ENCODE results near the gene CHRNB4.
"Not testable (repeated sequence)": the region's sequence is repeated elsewhere in the genome, so short reads cannot be mapped to it uniquely, and the experiment has no call there.

Gene CHRNB4

DNA sequence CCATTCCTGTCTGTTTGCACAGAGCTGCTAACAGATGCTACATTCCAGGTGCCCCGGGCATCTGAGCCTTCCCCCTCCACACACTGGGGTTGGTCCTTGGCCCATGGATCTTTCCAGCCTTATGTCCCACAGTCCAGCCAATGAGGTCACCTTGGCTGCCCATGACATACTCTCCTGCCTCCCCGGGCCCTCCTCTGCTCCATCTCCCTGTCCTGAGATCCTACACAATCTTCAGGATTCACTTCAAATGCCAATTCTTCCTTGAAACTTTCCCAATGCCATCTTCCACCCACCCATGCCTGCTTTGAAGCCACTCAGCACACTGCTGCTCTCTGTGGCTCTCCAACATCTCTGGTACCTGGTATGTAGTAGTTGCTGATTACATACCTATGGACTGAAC, 24.5 kb downstream of the CHRNB4 start:
- DNase-seq (ENCODE audit: low spot score) = no peak

DNA sequence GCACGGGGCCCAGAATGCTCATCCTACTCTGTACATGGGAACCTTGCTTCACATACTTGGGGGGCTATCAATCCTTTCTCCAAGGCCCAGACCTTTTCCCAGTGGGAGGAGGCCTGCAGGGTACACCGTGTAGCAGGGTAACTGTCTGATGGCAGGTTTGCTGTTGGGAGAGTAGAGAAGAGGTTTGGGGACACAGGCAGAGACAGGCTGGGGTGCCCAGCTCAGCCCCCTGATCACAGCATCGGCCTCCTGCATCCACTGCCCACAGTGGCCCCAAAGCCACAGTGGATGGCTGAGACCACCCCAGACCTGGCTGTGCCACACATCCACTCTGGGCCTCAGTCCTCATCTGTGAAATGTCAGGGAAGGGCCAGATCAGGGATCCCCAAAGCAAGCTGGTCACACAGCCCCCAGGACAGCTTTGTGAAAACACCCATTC, 25.8 kb downstream of the CHRNB4 start:
- DNase-seq (ENCODE audit: low spot score) = no peak

DNA sequence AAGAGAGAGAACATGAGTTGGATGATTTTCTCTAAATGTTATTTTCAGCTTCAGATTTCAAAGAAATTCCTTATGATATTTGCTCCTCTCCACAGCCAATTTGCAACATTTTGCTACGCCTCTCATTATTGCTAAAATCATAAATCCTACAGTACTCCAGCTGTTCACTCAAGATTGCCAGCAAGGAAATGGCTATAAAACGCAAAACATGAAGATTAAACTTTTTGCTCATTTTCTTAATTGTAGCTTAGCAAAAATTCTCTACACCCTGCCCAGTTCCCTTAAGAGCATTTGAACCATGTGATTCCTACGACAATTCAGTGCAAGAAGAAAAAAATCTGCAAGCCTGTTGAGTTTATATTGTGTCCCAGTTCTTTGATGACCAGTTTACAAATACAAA, 27.0 kb downstream of the CHRNB4 start:
- DNase-seq (ENCODE audit: low spot score) = no peak

DNA sequence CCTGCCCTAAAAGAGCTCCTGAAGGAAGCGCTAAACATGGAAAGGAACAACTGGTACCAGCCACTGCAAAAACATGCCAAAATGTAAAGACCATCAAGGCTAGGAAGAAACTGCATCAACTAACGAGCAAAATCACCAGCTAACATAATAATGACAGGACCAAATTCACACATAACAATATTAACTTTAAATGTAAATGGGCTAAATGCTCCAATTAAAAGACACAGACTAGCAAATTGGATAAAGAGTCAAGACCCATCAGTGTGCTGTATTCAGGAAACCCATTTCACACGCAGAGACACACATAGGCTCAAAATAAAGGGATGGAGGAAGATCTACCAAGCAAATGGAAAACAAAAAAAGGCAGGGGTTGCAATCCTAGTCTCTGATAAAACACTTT, 31.5 kb downstream of the CHRNB4 start:
- not testable (repeated sequence) for DNase-seq (ENCODE audit: low spot score)

DNA sequence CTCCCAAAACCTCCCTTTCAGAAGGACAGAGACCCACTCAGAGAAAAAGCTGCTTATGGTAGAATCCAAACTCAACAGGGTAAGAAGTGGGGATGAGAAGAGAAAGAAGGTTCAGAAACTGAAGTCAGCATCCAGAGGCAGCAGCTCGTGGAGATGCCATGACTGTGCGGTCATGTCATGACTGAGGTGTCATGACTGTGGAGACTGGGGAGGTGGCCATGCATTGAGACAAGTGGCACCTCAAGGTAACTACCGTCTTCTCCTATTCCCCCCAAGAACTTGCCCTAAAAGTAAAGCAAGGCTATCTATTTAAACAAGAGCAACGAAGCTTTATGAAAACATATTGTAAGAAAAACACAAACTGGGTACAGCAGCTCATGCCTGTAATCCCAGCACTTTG, 35.3 kb downstream of the CHRNB4 start:
- no peak for DNase-seq (ENCODE audit: low spot score)

GRCh38 chr15:78605201-78605600, 35.8 kb downstream of the CHRNB4 start:
- no peak for DNase-seq (ENCODE audit: low spot score)

DNA sequence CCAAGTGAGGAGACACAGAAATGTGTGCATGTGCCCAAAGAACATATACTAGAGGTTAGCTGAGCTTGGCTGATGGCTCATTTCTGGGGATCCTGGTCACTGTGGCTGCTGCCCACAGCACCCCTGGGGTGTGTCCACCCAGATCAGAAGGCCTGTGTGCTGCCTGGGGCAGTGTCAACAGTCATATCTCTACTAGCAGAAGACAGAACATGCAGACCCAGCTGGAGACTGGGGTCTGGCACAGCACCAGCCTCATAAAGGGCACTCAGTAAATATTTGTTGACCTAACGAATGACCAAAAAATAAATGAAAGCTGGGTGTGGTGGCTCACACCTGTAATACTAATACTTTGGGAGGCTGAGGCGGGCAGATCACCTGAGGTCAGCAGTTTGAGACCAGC, 36.6 kb downstream of the CHRNB4 start:
- no peak for DNase-seq (ENCODE audit: low spot score)

DNA sequence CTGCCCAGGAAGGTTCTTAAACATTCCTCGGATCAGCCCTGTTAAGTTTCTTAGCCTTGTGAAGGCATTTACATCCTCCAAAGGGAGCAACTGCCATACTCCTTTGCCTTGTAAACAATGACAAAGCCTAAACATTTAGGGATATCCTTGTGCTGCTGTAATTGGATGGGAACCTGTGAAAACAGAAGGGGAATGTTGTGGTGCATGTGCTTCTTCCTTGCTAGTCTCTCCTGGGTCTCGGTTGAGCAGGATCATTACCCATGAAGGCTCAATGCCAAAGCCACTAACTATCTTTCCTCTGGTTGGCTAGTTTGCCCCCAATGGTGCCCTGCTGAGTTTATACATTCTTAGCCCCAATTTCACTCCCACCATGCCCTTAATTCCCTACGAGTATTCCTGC, 37.5 kb downstream of the CHRNB4 start:
- DNase-seq (ENCODE audit: low spot score) = no peak

- no peak for DNase-seq (ENCODE audit: low spot score)
These were observed 41.8 kb downstream of the CHRNB4 start for GRCh38 chr15:78599189-78599588.

DNA sequence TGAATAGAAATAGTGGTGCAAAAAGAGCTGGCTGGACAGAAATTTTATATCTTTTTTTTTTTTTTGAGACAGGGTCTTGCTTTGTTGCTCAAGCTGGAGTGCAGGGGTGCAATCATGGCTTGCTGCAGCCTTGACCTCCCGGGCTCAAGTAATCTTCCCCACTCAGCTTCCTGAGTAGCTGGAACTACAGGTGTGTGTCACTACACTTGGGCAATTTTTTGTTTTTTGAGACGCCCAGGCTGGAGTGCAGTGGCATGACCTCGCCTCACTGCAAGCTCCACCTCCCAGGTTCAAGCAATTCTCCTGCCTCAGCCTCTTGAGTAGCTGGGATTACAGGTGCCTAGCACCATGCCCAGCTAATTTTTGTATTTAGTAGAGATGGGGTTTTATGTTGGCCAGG, 42.7 kb downstream of the CHRNB4 start:
- DNase-seq (ENCODE audit: low spot score) = no peak

DNA sequence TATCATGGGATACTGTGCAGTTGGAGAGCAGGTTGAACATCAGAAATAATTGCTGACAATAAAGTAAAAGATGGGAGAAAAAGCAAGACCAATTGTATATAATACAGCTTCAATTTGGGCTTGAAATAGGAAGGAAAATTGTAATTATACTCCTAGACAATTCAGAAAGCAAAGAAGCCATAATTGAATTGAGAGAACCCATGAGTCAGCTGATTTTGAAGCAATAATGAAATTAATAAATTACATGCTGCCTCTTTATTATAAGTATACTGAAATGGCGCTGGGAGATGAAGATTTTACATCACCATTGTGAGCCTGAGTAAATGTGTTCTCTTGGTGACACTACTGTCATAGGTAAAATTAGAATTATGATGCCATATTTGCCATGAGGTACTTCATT, 43.4 kb downstream of the CHRNB4 start:
- no peak for DNase-seq (ENCODE audit: low spot score)

DNA sequence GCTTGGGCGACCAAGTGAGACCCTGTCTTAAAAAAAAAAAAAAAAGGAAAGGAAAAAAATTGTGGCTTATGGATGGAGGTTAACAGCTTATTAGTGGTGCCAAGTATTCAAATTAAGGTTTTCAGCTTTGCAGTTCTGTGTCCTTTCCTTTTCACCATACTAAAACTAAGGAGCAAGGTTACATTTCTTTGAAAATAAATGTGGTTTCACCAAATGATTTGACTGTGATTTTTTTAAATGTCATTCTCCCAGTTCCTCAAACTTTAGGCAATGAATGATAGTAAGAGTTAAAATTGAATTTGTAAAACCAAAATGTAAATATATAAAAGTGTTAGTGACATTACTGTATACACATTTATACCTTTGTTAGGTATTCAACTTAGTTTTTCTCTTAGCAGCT, 66.1 kb downstream of the CHRNB4 start:
- no peak for DNase-seq (ENCODE audit: low spot score)

Data from HuH-7.5 (cell line).